HCT116 (cell line): ENCODE data around the gene ESR1.

ENCODE experiments used
- EZH2 ChIP-seq: fragments of 200-600 bp; sonication (generic); IDR thresholded peaks from 2 replicates; pipeline ENCODE4 v1.6.1; 2017; ENCODE audit warnings: antibody characterized with exemption, mixed run types
- EZH2phosphoT487 ChIP-seq: fragments of 200-600 bp; IDR thresholded peaks from 2 replicates; pipeline ENCODE4 v1.6.1; 2018; ENCODE audit warnings: antibody characterized with exemption, borderline replicate concordance
- POLR2A ChIP-seq: IDR thresholded peaks from 2 replicates; pipeline ENCODE4 v1.7.0; 2011; ENCODE audit warnings: borderline replicate concordance; ENCODE audit not compliant: insufficient read depth, insufficient read length; ENCODE audit errors: extremely low read depth
- POLR2AphosphoS5 ChIP-seq: IDR thresholded peaks from 2 replicates; pipeline ENCODE4 v1.6.1; 2011; ENCODE audit warnings: mild to moderate bottlenecking, low read depth, low read length, moderate library complexity
- RAD21 ChIP-seq: IDR thresholded peaks from 2 replicates; pipeline ENCODE4 v1.6.1; 2012; ENCODE audit warnings: low read depth, mild to moderate bottlenecking
- SIN3A ChIP-seq: IDR thresholded peaks from 2 replicates; pipeline ENCODE4 v1.6.1; 2012; ENCODE audit warnings: low read depth
- TCF7L2 ChIP-seq: IDR thresholded peaks from 2 replicates; pipeline ENCODE4 v1.7.0; 2011; ENCODE audit warnings: borderline replicate concordance, inconsistent platforms; ENCODE audit not compliant: insufficient read depth, insufficient read length; ENCODE audit errors: extremely low read depth
- YY1 ChIP-seq: IDR thresholded peaks from 2 replicates; pipeline ENCODE4 v1.6.1; 2011; ENCODE audit warnings: low read length, low read depth, moderate library complexity, mild to moderate bottlenecking; ENCODE audit not compliant: insufficient replicate concordance; ENCODE audit errors: extremely low read depth
- TF ChIP-seq, protein P1 (sequence below), 3 experiments: fragments of 200-600 bp in 1 of 3; sonication (generic) in 1 of 3; IDR thresholded peaks in 2 of 3; conservative IDR thresholded peaks in 1 of 3; 2 replicates each; pipeline ENCODE4 v1.5.1; 2012 to 2017; ENCODE audit warnings: low read depth in 2 of 3, low read length in 2 of 3, antibody characterized with exemption in 1 of 3, borderline replicate concordance in 1 of 3, control low read depth in 1 of 3, mild to moderate bottlenecking in 1 of 3, mixed read lengths in 1 of 3, mixed run types in 1 of 3, moderate library complexity in 1 of 3; ENCODE audit not compliant: insufficient read depth in 1 of 3
- TF ChIP-seq, protein P2 (sequence below): IDR thresholded peaks from 2 replicates; pipeline ENCODE4 v1.6.1; 2011; ENCODE audit warnings: mild to moderate bottlenecking, low read length, moderate library complexity; ENCODE audit not compliant: insufficient replicate concordance; ENCODE audit errors: extremely low read depth
- TF ChIP-seq, protein P3 (sequence below): IDR thresholded peaks from 2 replicates; pipeline ENCODE4 v1.6.1; 2012; ENCODE audit warnings: low read depth
- TF ChIP-seq, protein P4 (sequence below): IDR thresholded peaks from 2 replicates; pipeline ENCODE4 v1.6.1; 2012

DNA sequence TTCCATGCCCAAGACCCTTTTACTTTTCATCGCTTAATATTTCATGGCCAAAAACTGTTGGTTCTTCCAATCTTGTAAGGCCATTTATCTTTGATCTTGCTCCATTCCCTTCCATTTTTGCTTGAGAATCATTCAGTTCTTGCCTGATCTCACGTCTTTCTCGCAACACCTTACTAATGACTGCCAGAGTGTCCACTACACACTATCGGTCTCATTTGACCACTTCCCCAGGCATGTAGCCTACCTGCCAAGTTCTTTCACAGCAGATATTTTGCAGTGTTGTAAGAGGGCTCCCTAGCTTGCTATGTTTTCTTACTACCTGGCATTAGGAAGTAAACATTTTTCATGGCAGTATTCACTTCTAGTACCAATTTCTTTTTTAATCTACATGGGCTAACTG lies 248.0 kb downstream of the ESR1 start:
- TF ChIP-seq, protein P1, sequence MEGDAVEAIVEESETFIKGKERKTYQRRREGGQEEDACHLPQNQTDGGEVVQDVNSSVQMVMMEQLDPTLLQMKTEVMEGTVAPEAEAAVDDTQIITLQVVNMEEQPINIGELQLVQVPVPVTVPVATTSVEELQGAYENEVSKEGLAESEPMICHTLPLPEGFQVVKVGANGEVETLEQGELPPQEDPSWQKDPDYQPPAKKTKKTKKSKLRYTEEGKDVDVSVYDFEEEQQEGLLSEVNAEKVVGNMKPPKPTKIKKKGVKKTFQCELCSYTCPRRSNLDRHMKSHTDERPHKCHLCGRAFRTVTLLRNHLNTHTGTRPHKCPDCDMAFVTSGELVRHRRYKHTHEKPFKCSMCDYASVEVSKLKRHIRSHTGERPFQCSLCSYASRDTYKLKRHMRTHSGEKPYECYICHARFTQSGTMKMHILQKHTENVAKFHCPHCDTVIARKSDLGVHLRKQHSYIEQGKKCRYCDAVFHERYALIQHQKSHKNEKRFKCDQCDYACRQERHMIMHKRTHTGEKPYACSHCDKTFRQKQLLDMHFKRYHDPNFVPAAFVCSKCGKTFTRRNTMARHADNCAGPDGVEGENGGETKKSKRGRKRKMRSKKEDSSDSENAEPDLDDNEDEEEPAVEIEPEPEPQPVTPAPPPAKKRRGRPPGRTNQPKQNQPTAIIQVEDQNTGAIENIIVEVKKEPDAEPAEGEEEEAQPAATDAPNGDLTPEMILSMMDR (IDR thresholded peaks at IDR 0.05 in 2 of 3, conservative IDR thresholded peaks at IDR 0.05 in 1 of 3; ENCODE audit: borderline replicate concordance in 1 of 3, insufficient read depth in 1 of 3, low read depth in 2 of 3, low read length in 2 of 3) = no peak
- no peak for TF ChIP-seq SIN3A
- TF ChIP-seq, protein P2, sequence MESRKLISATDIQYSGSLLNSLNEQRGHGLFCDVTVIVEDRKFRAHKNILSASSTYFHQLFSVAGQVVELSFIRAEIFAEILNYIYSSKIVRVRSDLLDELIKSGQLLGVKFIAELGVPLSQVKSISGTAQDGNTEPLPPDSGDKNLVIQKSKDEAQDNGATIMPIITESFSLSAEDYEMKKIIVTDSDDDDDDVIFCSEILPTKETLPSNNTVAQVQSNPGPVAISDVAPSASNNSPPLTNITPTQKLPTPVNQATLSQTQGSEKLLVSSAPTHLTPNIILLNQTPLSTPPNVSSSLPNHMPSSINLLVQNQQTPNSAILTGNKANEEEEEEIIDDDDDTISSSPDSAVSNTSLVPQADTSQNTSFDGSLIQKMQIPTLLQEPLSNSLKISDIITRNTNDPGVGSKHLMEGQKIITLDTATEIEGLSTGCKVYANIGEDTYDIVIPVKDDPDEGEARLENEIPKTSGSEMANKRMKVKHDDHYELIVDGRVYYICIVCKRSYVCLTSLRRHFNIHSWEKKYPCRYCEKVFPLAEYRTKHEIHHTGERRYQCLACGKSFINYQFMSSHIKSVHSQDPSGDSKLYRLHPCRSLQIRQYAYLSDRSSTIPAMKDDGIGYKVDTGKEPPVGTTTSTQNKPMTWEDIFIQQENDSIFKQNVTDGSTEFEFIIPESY = no peak
- no peak for TF ChIP-seq EZH2phosphoT487
- no peak for TF ChIP-seq POLR2A
- TF ChIP-seq RAD21 = no peak
- no peak for TF ChIP-seq POLR2AphosphoS5
- TF ChIP-seq, protein P3, sequence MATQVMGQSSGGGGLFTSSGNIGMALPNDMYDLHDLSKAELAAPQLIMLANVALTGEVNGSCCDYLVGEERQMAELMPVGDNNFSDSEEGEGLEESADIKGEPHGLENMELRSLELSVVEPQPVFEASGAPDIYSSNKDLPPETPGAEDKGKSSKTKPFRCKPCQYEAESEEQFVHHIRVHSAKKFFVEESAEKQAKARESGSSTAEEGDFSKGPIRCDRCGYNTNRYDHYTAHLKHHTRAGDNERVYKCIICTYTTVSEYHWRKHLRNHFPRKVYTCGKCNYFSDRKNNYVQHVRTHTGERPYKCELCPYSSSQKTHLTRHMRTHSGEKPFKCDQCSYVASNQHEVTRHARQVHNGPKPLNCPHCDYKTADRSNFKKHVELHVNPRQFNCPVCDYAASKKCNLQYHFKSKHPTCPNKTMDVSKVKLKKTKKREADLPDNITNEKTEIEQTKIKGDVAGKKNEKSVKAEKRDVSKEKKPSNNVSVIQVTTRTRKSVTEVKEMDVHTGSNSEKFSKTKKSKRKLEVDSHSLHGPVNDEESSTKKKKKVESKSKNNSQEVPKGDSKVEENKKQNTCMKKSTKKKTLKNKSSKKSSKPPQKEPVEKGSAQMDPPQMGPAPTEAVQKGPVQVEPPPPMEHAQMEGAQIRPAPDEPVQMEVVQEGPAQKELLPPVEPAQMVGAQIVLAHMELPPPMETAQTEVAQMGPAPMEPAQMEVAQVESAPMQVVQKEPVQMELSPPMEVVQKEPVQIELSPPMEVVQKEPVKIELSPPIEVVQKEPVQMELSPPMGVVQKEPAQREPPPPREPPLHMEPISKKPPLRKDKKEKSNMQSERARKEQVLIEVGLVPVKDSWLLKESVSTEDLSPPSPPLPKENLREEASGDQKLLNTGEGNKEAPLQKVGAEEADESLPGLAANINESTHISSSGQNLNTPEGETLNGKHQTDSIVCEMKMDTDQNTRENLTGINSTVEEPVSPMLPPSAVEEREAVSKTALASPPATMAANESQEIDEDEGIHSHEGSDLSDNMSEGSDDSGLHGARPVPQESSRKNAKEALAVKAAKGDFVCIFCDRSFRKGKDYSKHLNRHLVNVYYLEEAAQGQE = no peak
- TF ChIP-seq, protein P4, sequence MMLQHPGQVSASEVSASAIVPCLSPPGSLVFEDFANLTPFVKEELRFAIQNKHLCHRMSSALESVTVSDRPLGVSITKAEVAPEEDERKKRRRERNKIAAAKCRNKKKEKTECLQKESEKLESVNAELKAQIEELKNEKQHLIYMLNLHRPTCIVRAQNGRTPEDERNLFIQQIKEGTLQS = no peak
- TF ChIP-seq EZH2 = no peak
- no peak for TF ChIP-seq TCF7L2
- no peak for TF ChIP-seq YY1
